ENCODE measurements around the gene ZNF616. TPM values are rescaled to one million over a fixed set of nuclear protein-coding genes. Genes with fewer than 3 reads are reported as not detected.
A peak's percentile ranks its signal among the peaks of the same experiment; 100 is the strongest.

Gene ZNF616
- total RNA-seq, 1 donor from 2014 or later = 13.1 TPM

- Histone ChIP-seq H3K9me3 (ENCODE audit: insufficient read depth, low read depth, low read length) (peaks cover 79% of the 10 kb centered on the region), H3K27me3 (ENCODE audit: insufficient read depth, low read length) (no peaks in the 10 kb centered on the region), H3K27ac (ENCODE audit: low read depth, low read length) (no peak overlapping the region), H4K20me1 (ENCODE audit: insufficient read depth, low read length) (no peaks in the 10 kb centered on the region), H3K36me3 (ENCODE audit: insufficient read depth, low read length) (peaks cover 27% of the 10 kb centered on the region), H3K4me2 (ENCODE audit: low read length) (no peak overlapping the region), H3K4me1 (ENCODE audit: insufficient read depth, low read length) (no peaks in the 10 kb centered on the region), H3K9ac (ENCODE audit: low read length) (no peak overlapping the region), H3K79me2 (ENCODE audit: insufficient read depth, low read length) (peaks cover 2% of the 10 kb centered on the region), H2AFZ (ENCODE audit: low read depth, low read length) (no peak overlapping the region), H3K4me3 (ENCODE audit: insufficient read depth, low read depth, low read length) (no peak overlapping the region)
- Mint-ChIP-seq H3K4me1 (ENCODE audit: low read depth, unreplicated experiment) (no peaks in the 10 kb centered on the region), H3K27me3 (ENCODE audit: low read depth, unreplicated experiment) (no peaks in the 10 kb centered on the region), H3K36me3 (ENCODE audit: low read depth, unreplicated experiment) (peaks cover 84% of the 10 kb centered on the region), H3K27ac (ENCODE audit: unreplicated experiment) (no peak overlapping the region), H3K4me3 (ENCODE audit: unreplicated experiment) (no peak overlapping the region), H3K9me3 (ENCODE audit: unreplicated experiment) (peaks cover 90% of the 10 kb centered on the region)
- FAIRE-seq = peak; percentile 71
- DNase-seq (ENCODE audit: low read depth) = no peak
- TF ChIP-seq CTCF (IDR thresholded peaks at IDR 0.05; ENCODE audit: insufficient read depth, low read depth, low read length) (no peak), EZH2 (IDR thresholded peaks at IDR 0.05; ENCODE audit: insufficient read depth, low read length) (no peak)
Measured at GRCh38 chr19:52115526-52116053, 24.1 kb downstream of the ZNF616 start.

GRCh38 chr19:52114691-52115090 is 25.0 kb downstream of the ZNF616 start:
- Histone ChIP-seq H3K4me3 (ENCODE audit: insufficient read depth, low read depth, low read length) (no peak overlapping the region), H2AFZ (ENCODE audit: low read depth, low read length) (no peak overlapping the region), H3K27ac (ENCODE audit: low read depth, low read length) (no peak overlapping the region), H3K4me2 (ENCODE audit: low read length) (no peak overlapping the region), H3K36me3 (ENCODE audit: insufficient read depth, low read length) (peaks cover 24% of the 10 kb centered on the region), H3K4me1 (ENCODE audit: insufficient read depth, low read length) (no peaks in the 10 kb centered on the region), H4K20me1 (ENCODE audit: insufficient read depth, low read length) (no peaks in the 10 kb centered on the region), H3K9me3 (ENCODE audit: insufficient read depth, low read depth, low read length) (peaks cover 83% of the 10 kb centered on the region), H3K9ac (ENCODE audit: low read length) (no peak overlapping the region), H3K79me2 (ENCODE audit: insufficient read depth, low read length) (peaks cover 2% of the 10 kb centered on the region), H3K27me3 (ENCODE audit: insufficient read depth, low read length) (no peaks in the 10 kb centered on the region)
- Mint-ChIP-seq H3K4me3 (ENCODE audit: unreplicated experiment) (no peak overlapping the region), H3K36me3 (ENCODE audit: low read depth, unreplicated experiment) (peaks cover 81% of the 10 kb centered on the region), H3K27ac (ENCODE audit: unreplicated experiment) (no peak overlapping the region), H3K4me1 (ENCODE audit: low read depth, unreplicated experiment) (no peaks in the 10 kb centered on the region), H3K9me3 (ENCODE audit: unreplicated experiment) (peaks cover 90% of the 10 kb centered on the region), H3K27me3 (ENCODE audit: low read depth, unreplicated experiment) (no peaks in the 10 kb centered on the region)
- no peak for FAIRE-seq
- TF ChIP-seq CTCF (IDR thresholded peaks at IDR 0.05; ENCODE audit: insufficient read depth, low read depth, low read length) = no peak
- TF ChIP-seq EZH2 (IDR thresholded peaks at IDR 0.05; ENCODE audit: insufficient read depth, low read length) = no peak
- no peak for DNase-seq (ENCODE audit: low read depth)

GRCh38 chr19:52112624-52113023 is 27.1 kb downstream of the ZNF616 start:
- no peaks in the 10 kb centered on the region for H3K4me1 Mint-ChIP-seq (ENCODE audit: low read depth, unreplicated experiment)
- Histone ChIP-seq H3K4me3 (ENCODE audit: insufficient read depth, low read depth, low read length) (no peak overlapping the region), H3K79me2 (ENCODE audit: insufficient read depth, low read length) (no peaks in the 10 kb centered on the region), H2AFZ (ENCODE audit: low read depth, low read length) (no peak overlapping the region), H3K36me3 (ENCODE audit: insufficient read depth, low read length) (peaks cover 22% of the 10 kb centered on the region), H4K20me1 (ENCODE audit: insufficient read depth, low read length) (no peaks in the 10 kb centered on the region), H3K4me1 (ENCODE audit: insufficient read depth, low read length) (no peaks in the 10 kb centered on the region), H3K27me3 (ENCODE audit: insufficient read depth, low read length) (no peaks in the 10 kb centered on the region), H3K9ac (ENCODE audit: low read length) (no peak overlapping the region), H3K4me2 (ENCODE audit: low read length) (no peak overlapping the region), H3K27ac (ENCODE audit: low read depth, low read length) (no peak overlapping the region), H3K9me3 (ENCODE audit: insufficient read depth, low read depth, low read length) (peaks cover 66% of the 10 kb centered on the region)
- FAIRE-seq = no peak
- DNase-seq (ENCODE audit: low read depth) = no peak
- H3K27me3 Mint-ChIP-seq (ENCODE audit: low read depth, unreplicated experiment) = no peaks in the 10 kb centered on the region
- peaks cover 75% of the 10 kb centered on the region for H3K9me3 Mint-ChIP-seq (ENCODE audit: unreplicated experiment)
- no peak overlapping the region for H3K4me3 Mint-ChIP-seq (ENCODE audit: unreplicated experiment)
- no peak overlapping the region for H3K27ac Mint-ChIP-seq (ENCODE audit: unreplicated experiment)
- TF ChIP-seq EZH2 (IDR thresholded peaks at IDR 0.05; ENCODE audit: insufficient read depth, low read length) (no peak), CTCF (IDR thresholded peaks at IDR 0.05; ENCODE audit: insufficient read depth, low read depth, low read length) (no peak)
- H3K36me3 Mint-ChIP-seq (ENCODE audit: low read depth, unreplicated experiment) = peaks cover 61% of the 10 kb centered on the region

All from astrocyte (in vitro differentiated cells and primary cell).